ENCODE data around the gene UBE2D2. TPM values are rescaled to one million over a fixed set of nuclear protein-coding genes. Genes with fewer than 3 reads are reported as not detected.

UBE2D2 gene
- total RNA-seq, 1 experiment from 2014 or later: 79.3 TPM

DNA sequence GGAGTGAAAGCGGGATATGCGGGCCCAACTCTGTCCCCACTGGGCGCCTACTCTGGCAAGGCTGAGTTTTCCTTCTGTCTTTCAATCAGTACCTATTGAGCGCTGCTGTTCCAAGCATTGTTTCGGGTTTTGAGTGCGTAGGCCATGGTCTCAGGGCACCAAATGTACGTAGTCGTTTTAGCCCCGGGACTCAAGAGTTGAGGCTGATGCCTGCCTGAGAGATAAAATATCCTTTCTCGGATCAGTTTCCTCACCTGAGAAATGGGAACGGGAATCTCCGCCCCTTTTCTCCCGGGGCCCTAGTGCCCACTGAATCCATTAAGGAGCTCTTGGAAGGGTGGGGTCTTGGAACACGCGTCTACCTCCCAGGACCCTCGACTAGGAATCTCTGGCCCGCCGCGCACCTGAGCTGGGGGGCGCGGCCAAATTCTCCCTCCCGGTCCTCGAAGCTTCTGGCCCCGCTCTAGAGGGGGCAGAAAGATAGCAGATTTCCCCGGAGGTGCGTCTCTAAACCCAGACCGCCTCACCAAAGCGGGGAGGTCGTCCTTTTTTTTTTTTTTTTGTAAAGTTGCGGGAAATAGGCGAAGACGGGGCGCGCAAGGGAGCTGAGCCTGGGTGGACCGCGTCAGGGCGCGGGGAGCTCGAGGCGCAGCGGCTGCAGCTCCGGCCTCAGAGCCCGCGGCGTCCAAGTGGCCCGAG, 86.5 kb downstream of the UBE2D2 start:
- DNase-seq (ENCODE audit: low spot score): no peak

DNA sequence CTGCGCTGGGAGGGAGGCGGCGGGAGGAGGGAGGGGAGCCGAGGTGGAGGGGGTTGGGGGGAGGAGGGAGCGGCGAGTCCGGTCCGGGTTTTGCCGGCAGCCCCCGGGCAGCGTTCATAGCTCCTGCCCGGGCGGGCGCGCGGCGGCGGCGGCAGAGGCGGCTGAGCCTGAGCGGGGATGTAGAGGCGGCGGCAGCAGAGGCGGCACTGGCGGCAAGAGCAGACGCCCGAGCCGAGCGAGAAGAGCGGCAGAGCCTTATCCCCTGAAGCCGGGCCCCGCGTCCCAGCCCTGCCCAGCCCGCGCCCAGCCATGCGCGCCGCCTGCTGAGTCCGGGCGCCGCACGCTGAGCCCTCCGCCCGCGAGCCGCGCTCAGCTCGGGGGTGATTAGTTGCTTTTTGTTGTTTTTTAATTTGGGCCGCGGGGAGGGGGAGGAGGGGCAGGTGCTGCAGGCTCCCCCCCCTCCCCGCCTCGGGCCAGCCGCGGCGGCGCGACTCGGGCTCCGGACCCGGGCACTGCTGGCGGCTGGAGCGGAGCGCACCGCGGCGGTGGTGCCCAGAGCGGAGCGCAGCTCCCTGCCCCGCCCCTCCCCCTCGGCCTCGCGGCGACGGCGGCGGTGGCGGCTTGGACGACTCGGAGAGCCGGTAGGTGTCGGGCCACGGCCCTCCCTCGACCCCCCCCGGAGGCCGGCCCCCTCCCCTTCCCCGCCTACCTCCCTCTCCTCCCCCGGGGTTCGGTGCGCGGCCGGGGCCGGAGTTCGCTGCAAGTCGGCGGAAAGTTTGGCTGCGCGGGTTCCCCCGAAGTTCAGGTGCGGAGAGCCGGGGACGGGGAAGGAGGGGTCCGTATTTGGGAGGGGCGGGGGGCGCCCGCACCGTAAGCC, 87.3 kb downstream of the UBE2D2 start, which contains the start of gene CXXC5:
TSS of gene CXXC5 (plus strand) at position 145 of the 877 bp plus-strand sequence. CDS start 32,175 bp downstream, outside the sequence.
- DNase-seq (ENCODE audit: low spot score): peak; percentile 62

- no peak for DNase-seq (ENCODE audit: low spot score)
Measured at GRCh38 chr5:139649082-139649991, 88.2 kb downstream of the UBE2D2 start.

DNA sequence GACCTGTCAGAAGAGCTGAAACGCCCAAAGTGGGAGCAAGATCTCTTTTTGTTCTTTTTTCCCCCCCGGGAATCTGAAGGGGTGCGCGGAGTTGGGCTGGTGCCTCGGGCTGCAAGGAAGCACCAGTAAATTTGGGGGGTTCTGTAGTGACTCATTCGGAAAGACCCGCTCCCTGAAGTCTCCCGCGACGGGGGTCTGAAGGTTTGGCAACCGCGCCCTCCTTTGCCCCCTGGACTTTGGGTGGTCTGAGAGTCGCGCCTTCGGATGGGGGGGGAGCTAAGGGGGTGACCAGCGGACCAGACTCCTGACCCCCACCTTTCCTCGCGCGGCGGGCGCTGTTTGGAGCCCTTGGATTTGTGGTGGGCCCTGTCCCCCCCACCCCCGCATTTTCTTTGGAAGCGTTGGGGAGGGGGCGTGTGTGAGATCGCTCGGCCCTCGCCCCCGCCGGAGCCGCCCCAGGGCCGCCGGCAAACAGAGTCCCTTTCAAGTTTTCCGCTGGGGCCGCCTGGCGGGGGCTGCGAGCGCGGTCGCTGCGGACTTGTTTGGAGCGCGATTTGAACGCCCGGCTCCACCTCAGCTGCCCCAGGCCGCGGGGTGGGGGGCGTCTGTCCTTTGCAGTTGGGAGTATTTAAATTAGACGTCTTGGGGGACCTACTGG, 89.0 kb downstream of the UBE2D2 start:
- DNase-seq (ENCODE audit: low spot score): no peak

GRCh38 chr5:139650689-139651042, 89.5 kb downstream of the UBE2D2 start:
- DNase-seq (ENCODE audit: low spot score): no peak

- DNase-seq (ENCODE audit: low spot score): peak; percentile 31
Measured at GRCh38 chr5:139651043-139651834, 90.1 kb downstream of the UBE2D2 start.

GRCh38 chr5:139651853-139652787, 91.0 kb downstream of the UBE2D2 start:
- peak; percentile 60 for DNase-seq (ENCODE audit: low spot score)

DNA sequence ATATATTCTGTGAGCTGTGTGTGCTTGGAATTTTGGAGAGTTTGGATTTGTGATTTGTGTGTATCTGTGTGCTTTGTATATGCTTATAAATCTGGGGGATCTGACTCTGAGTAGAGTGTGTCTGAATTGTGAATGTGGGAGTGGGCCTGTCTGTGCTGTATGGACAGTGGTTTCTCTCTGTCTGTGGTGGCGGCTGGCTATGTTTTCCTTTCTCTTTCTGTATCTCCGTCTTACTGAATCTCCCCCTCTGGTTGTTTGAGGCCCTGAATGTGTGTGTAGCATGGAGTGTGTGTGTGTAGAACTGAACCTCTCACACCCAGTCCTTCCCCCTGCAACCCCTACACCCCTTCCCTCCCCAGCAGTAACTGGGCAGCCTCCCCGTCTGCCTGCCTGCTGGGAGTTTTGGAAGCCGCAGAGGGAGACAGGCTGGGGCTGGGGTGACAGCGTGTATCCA, 91.7 kb downstream of the UBE2D2 start:
- DNase-seq (ENCODE audit: low spot score): no peak

GRCh38 chr5:139653616-139654015, 92.5 kb downstream of the UBE2D2 start:
- no peak for DNase-seq (ENCODE audit: low spot score)

DNA sequence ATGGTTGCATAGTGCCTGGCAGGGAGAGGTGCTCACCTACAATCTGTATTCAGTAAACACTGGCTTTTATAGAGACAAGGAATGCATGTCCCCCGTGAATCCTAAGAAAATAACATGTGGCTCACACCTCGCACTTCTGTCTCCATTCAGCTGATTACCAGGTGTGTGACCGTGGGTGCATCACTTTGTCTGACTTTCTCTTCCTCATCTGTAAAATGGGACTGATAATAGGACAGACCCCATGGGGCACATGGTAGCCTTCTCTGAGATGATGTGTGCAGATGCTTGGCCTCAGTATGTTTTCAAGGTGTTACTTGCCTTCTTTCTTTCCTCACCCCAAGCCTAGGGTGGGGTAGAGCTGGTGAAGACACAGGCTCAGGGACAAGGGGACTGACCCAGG, 93.3 kb downstream of the UBE2D2 start:
- no peak for DNase-seq (ENCODE audit: low spot score)

DNA sequence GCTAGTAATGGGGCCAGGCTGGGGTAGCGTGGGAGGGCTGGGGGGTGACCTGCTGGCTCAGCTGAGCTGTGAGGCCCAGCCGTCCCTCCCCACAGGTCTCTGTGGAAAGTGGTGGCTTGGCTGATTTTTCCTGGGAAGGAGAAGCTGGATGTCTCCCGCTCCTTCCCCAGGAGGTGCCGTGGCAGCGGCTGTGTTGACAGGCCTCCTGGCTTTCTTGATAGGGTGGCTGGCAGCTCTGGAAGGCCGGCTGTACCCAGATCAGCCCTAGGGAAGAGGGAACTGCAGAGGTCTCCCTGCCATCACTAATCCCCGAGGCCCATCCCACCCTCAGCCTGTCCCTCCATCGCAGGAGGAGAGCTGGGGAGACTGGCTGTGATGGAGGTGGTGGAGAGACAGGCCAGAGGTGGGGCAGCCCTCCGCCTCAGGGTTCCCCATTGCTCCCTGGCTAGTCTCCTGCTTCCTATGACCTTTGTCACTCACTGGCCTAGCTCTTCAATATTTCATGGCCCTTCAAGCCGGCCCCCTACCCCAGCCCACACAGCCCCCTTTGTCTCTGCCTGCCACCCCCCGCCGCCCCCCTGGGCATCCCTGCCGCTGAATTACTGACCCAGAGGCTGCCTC, 93.8 kb downstream of the UBE2D2 start:
- no peak for DNase-seq (ENCODE audit: low spot score)

DNA sequence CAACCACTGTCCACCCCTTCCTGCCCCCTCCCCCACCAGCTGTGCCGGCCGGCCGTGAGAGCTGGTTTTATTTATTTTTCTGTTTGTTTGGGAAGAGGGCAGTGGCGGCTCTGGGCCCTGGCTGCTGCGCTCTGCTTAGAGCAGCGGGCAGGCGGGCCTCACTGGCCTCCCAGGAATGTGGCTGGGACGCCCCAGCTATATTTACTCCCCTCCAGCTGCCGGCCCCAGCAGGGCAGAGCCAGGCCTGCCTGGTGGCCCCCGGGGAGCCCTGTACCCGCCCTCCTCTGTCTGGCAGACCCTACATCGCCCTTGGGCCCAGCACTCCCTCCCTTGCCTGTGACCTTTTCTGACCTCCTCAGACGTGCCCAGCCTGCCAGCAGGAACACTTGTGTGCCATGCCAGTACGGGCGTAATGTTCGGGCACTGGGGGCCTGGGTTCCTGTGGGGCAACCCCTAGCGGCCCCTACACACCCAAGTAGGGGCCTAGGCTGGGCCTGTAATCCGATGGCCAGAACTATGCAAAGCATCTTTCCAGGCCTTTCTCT, 94.7 kb downstream of the UBE2D2 start:
- peak; percentile 68 for DNase-seq (ENCODE audit: low spot score)

GRCh38 chr5:139657363-139658321, 96.5 kb downstream of the UBE2D2 start:
- DNase-seq (ENCODE audit: low spot score): peak; percentile 80

GRCh38 chr5:139658501-139658927, 97.4 kb downstream of the UBE2D2 start:
- DNase-seq (ENCODE audit: low spot score): peak; percentile 51

DNA sequence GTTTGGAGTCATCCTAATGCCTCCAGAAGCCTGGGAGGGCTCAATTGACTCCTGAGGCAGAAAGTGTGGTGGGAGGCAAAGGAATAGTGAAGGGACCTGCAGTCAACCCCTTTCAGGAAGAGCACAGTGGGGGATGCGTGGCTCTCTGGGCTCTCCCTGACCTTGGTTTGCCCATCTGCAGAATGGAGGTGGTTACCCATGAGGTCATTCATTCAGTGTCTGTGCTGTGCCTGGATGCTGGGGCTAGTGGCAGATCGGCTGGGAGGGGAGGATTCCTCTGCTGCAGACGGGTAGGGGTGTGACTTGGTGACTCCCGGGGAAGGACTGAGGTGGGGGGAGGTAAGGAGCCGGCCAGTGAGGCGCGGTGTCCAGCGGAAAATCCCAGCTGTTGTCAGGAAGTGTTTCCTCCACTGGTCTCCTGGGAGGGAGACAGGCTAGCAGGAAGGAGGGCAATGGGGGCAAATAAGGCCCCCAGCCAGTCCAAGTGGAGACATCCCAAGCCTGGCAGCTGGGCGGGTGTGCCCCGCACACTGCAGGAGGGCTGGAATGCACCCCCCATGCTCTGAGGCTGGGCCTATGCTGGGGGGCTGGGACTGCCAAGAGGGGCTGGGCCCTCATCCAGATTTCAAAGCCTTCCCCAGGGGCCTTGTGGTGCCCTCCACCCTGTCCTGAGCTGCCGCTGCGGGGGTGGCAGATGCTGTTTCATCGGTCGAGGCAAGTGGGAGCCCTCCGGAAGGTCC, 98.0 kb downstream of the UBE2D2 start:
- peak; percentile 90 for DNase-seq (ENCODE audit: low spot score)

- no peak for DNase-seq (ENCODE audit: low spot score)
Measured at GRCh38 chr5:139659695-139660101, 98.6 kb downstream of the UBE2D2 start.
